GM18861 (cell line): ENCODE measurements around the gene MUSTN1.

ENCODE experiments used
- ATAC-seq: cut with Tn5 transposase; IDR thresholded peaks from one replicate; pipeline ENCODE4 v1.9.1; 2021; ENCODE audit not compliant: unreplicated experiment

The MUSTN1 gene

GRCh38 chr3:52787672-52788625 lies 46.9 kb downstream of the MUSTN1 start:
- no peak for ATAC-seq

GRCh38 chr3:52787246-52787645 lies 47.6 kb downstream of the MUSTN1 start:
- ATAC-seq = no peak

- ATAC-seq = no peak
These were observed 48.2 kb downstream of the MUSTN1 start for GRCh38 chr3:52786330-52787215.

DNA sequence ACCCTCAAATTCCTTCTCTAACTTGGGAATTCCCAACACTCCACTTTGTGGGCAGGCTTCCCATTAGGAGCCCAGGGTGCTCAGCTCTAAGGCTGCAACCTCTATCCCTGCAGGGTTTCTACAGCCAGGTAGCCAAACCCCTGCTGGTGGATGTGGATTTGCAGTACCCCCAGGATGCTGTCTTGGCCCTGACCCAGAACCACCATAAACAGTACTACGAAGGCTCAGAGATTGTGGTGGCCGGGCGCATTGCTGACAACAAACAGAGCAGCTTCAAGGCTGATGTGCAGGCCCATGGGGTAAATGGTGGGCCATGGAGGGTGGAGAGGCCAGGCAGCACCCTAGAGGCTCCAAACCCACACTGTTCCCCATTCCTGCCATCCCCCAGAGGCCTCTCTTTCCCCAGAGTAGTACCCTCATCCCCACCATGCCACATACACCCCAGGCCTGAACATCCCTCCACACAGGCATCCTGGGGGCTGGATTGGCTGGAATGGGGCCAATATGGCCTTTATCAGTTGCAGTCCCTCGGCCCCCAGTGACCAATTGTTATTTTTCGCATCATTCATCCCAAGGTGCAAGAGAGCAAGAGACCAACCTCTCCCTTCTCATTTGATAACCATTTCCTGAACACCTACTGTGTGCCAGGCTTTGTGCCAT lies 49.8 kb downstream of the MUSTN1 start:
- ATAC-seq = no peak

- ATAC-seq = no peak
These were observed 50.7 kb downstream of the MUSTN1 start for GRCh38 chr3:52784021-52784621.

GRCh38 chr3:52783211-52783555 lies 51.6 kb downstream of the MUSTN1 start:
- ATAC-seq = no peak
